Tongue (tissue), 2 donors: ENCODE results near the gene SAMD4A. TPM values are rescaled to one million over a fixed set of nuclear protein-coding genes. Genes with fewer than 3 reads are reported as not detected.

Experiments
- DNase-seq: peaks from one replicate; pipeline ENCODE4 v3.0.0-alpha.2; 2015
- total RNA-seq: library from RNA; depleted of rRNA; stranded (reverse); fragments of >200 nt; gene quantifications from one replicate; pipeline ENCODE4 v1.2.3, GENCODE V29; 2014

The SAMD4A gene
- total RNA-seq, 1 donor from 2014 or later = 95.8 TPM

DNA sequence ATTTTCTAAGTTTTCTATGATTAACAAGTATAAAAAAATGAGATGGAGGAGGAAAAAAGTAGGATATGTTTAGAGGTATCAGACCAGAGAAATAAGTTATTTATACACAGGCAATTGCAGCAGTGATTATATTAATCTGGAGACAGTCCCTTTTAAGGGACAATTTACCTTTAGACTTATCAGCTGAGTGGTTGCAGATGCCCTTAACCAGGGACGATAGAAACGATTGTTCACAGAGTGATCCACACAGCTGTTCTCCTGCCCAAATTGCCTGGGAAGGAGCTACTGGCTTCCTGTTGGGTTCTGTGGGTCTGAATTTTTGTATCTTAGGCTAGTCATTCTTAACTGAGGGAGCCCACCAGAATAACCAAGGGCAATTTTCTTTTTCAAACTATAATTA is 269.3 kb downstream of the SAMD4A start:
- DNase-seq = no peak

DNA sequence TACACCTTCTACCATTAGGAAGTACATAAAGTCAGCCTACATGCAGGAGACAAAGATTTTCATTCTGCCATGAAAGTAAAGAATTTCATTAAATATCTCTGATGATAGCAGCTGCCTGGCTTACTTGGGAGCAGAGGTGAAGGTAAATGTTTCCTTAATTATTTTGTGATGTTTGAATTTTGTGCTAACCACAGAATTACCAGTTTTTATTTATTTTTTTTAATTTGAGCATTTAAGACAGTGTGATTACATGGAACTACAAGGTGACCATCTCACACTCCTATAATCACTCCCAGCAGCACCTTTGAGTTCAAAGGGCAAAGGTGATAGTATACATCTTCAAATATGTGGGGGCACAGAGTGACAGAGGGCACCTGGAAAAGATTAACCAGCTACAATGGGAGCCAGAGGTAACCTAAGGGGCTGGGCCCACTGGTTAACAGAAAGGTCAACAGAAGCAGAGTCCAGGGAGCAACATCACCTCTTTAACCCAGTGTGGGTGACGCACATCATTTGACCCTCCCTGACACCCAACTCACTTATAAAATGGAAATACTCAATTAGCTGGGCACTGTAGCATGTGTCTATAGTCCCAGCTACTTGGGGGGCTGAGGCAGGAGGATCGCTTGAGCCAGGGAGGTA is 270.7 kb downstream of the SAMD4A start:
- no peak for DNase-seq

DNA sequence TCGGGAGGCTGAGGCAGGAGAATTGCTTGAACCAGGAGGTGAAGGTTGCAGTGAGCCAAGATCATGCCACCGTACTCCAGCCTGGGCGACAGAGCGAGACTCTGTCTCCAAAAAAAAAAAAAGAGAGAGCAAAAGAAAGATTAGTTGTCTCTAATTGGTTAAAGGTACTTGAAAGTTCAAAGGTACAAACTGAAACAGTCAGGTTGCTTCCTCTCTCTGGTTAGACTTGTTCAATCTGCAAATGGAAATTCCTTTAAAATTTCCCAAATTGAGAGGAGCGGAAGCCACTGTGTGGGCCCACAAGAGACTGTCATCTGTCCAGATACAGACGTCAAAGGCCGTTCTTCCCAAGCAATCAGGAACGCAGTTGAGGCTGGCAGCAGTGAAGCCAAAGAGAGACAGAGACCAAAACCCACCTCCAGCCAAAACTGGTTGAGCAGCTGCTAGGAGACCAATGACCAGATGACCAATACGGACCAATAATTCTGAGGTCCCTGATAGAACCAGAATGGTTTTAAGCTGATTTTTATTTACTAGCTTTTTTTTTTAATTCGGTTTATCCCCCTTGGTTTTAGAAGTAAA is 272.1 kb downstream of the SAMD4A start:
- no peak for DNase-seq

DNA sequence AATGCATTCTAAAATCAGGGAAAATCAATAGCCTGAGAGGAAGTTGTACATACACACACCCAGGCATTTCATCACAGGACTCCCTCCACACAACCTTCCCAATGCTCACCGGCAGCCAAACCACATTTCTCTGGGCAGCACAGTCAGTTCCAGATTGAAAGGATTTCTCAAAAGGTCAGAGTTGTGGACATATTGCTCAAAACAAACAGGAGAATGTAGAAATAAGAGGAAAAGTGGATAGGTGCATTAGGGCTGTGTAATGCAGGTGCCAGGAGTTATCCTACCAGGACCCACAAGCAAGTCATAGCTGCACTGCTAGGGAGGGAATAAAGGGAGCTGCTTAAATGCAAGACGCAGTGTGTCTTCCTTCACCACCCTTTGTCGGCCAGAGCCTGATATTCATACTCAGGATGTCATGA is 272.8 kb downstream of the SAMD4A start:
- DNase-seq = no peak

DNA sequence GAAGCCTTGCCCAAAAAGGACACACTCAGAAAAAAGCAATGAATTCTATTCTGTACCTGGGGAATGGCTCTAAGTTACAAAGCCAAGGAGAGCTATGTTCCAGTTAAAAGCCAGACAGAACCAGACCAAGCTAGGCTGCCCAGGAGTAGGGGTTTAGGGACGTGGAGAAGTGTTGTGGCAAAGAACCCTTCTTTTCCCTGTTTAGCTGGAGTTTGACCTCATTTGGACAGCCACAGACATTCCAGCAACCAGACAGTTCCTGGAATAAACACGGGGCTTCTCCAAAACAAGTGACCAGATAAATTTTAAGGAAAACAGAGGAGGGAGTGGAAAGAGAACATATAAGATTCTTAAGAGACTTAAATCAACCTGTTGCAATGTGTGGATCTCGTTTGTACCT is 273.4 kb downstream of the SAMD4A start:
- no peak for DNase-seq

DNA sequence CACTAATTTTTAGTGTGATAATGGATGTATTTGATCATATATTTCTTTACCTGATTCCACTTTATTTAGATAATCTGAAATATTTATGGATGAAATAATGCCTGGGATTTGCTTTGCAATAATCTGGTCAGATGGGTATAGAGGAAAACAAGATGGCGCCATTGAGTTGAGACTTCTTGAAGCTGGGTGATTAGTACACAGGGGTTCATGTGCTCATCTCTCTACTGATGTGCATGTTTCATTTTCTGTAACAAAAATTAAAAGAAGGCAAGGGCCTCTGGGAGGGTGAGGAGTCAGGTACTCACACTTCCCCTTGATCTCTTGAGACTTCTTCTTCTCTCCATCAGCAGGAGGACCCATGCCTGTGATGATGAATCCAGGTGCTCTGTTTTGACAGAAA is 273.9 kb downstream of the SAMD4A start:
- no peak for DNase-seq

Other genes with a start within 250 kb of the SAMD4A start
- 34.8 TPM for gene CDKN3, start 170.1 kb upstream of the SAMD4A start, total RNA-seq
- 230 TPM for gene CNIH1, start 125.8 kb upstream of the SAMD4A start, total RNA-seq
- gene GMFB, start 78.1 kb upstream of the SAMD4A start, total RNA-seq = 84.5 TPM
- 21.0 TPM for gene CGRRF1, start 57.2 kb upstream of the SAMD4A start, total RNA-seq